Kidney (tissue), 14 donors: ENCODE data around the gene CORO2A. TPM values are rescaled to one million over a fixed set of nuclear protein-coding genes. Genes with fewer than 3 reads are reported as not detected.

Experiments used
- DNase-seq, 5 donors: peaks; one replicate each; pipeline ENCODE4 v3.0.0-alpha.2; 2013 to 2020
- FAIRE-seq: peaks from 2 replicates; lab custom pipeline; 2012; peaks lifted over from hg19 to GRCh38; lab: Jason Lieb, UNC
- H3K27ac ChIP-seq, 2 donors: one replicate each; pipeline ENCODE4 v1.7.0; 2013; ENCODE audit warnings: low read depth in 2 of 2, low read length in 2 of 2, inconsistent platforms in 1 of 2
- H3K27me3 ChIP-seq: one replicate; pipeline ENCODE4 v1.7.1; 2013; ENCODE audit warnings: low read length, inconsistent platforms; ENCODE audit not compliant: control insufficient read depth, insufficient read depth
- H3K36me3 ChIP-seq, 3 donors: one replicate each; pipeline versions ENCODE4 v1.7.0 to v1.7.1; 2013; ENCODE audit warnings: low read length in 3 of 3, control low read depth in 1 of 3, inconsistent platforms in 1 of 3; ENCODE audit not compliant: insufficient read depth in 3 of 3, control insufficient read depth in 2 of 3
- H3K4me1 ChIP-seq, 3 donors: one replicate each; pipeline versions ENCODE4 v1.7.0 to v1.7.1; 2013; ENCODE audit warnings: low read length in 3 of 3, inconsistent platforms in 1 of 3, low read depth in 1 of 3; ENCODE audit not compliant: control insufficient read depth in 2 of 3, insufficient read depth in 2 of 3
- H3K4me3 ChIP-seq, 3 donors: one replicate each; pipeline versions ENCODE4 v1.7.0 to v1.8.1; 2013; ENCODE audit warnings: low read length in 3 of 3, control low read depth in 1 of 3, inconsistent platforms in 1 of 3
- H3K9ac ChIP-seq, 3 donors: one replicate each; pipeline versions ENCODE4 v1.7.0 to v1.7.1; 2013; ENCODE audit warnings: low read length in 3 of 3, control low read depth in 1 of 3, inconsistent platforms in 1 of 3
- H3K9me3 ChIP-seq, 3 donors: one replicate each; pipeline versions ENCODE4 v1.7.0 to v1.7.1; 2013; ENCODE audit warnings: low read length in 3 of 3, control low read depth in 1 of 3, inconsistent platforms in 1 of 3; ENCODE audit not compliant: control insufficient read depth in 2 of 3, insufficient read depth in 1 of 3
- CTCF ChIP-seq: IDR thresholded peaks from 3 replicates; pipeline ENCODE4 v1.5.1; 2012; ENCODE audit warnings: mild to moderate bottlenecking, moderate library complexity, borderline replicate concordance; ENCODE audit not compliant: insufficient read depth; ENCODE audit errors: extremely low read depth
- intact Hi-C: fragments of 100-400 bp; cut with DNase I; formaldehyde crosslinking; loops from one replicate; pipeline ENCODE4 v1.11.1; 2022
- polyA plus RNA-seq: library from polyadenylated mRNA; stranded (reverse); fragments of 350-450 nt; fragmentation: Illumina TruSeq; extraction: RNeasy Lipid Tissue Mini Kit (QIAGEN cat#74804); gene quantifications from one replicate; pipeline ENCODE4 v1.2.3, GENCODE V29; 2014; ENCODE audit warnings: low read depth, low replicate concordance; ENCODE audit not compliant: insufficient read depth
- total RNA-seq: library from RNA; stranded (reverse); fragmentation: NEBNext Ultra II Directional; extraction: Animal tissue kit (Norgen Biotek cat#: 25700); gene quantifications from one replicate; pipeline ENCODE4 v1.2.1, GENCODE V29; 2021
- donor health status: control.
- donor health status: control.
- donor health status: control.
- donor health status: control.
- donor health status: control.
- donor health status: DM: yes; HTN: yes; CAD: no.
- donor health status: Normal renal cell carcinoma (clear cell type).

The CORO2A gene
- total and polyA plus RNA-seq, 2 donors from 2014 or later: 0.90 to 5.3 TPM

DNA sequence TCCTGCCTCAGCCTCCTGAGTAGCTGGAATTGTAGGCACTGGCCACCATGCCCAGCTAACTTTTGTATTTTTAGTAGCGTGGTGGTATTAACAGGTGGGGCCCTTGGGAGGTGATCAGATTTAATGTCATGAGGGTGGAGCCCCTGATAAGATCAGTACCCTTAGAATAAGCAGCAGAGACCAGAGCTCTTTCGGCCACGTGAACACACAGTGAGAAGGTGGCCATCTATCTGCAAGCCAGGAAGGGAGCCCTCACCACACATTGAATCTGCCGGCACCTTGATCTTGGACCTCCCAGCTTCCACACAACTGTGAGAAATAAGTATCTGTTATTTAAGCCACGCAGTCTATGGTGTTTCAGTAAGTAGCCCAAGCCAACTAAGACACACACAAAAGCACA lies 40.5 kb upstream of the CORO2A start:
- no peaks in the 10 kb centered on the region for H3K4me1 ChIP-seq
- H3K4me3 ChIP-seq: no peak overlapping the region
- H3K36me3 ChIP-seq: peaks cover 0 to 6% (median 0%) of the 10 kb centered on the region in 3 donors
- no peak overlapping the region for H3K27ac ChIP-seq
- H3K27me3 ChIP-seq: no peaks in the 10 kb centered on the region
- no peaks in the 10 kb centered on the region for H3K9me3 ChIP-seq
- no peak for TF ChIP-seq CTCF
- DNase-seq: no peak
- intact Hi-C loops: no loop called here
- FAIRE-seq: no peak
- H3K9ac ChIP-seq: no peak overlapping the region

- no peaks in the 10 kb centered on the region for H3K4me1 ChIP-seq
- TF ChIP-seq CTCF: no peak
- intact Hi-C loops: no loop called here
- H3K9ac ChIP-seq: no peak overlapping the region
- no peak overlapping the region for H3K27ac ChIP-seq
- FAIRE-seq (no peak), DNase-seq (no peak)
- H3K9me3 ChIP-seq: no peaks in the 10 kb centered on the region
- H3K36me3 ChIP-seq: peaks cover 0 to 6% (median 0%) of the 10 kb centered on the region in 3 donors
- H3K27me3 ChIP-seq: no peaks in the 10 kb centered on the region
- no peak overlapping the region for H3K4me3 ChIP-seq
Measured at GRCh38 chr9:98231770-98232478, 39.5 kb upstream of the CORO2A start.

- no peak for FAIRE-seq
- intact Hi-C loops: no loop called here
Measured at GRCh38 chr9:98230789-98231188, 38.4 kb upstream of the CORO2A start.

More at GRCh38 chr9:98230789-98231188, 38.4 kb upstream of the CORO2A start:
- no peak for TF ChIP-seq CTCF
- no peaks in the 10 kb centered on the region for H3K4me1 ChIP-seq
- H3K27ac ChIP-seq: no peak overlapping the region
- no peak overlapping the region for H3K9ac ChIP-seq
- no peaks in the 10 kb centered on the region for H3K9me3 ChIP-seq
- H3K36me3 ChIP-seq: peaks cover 0 to 6% (median 0%) of the 10 kb centered on the region in 3 donors
- H3K27me3 ChIP-seq: no peaks in the 10 kb centered on the region
- DNase-seq: no peak
- H3K4me3 ChIP-seq: no peak overlapping the region
